Astrocyte of the spinal cord (primary cell): ENCODE data around the gene CDKN2B-AS1.

ENCODE experiments used
- DNase-seq: peaks from one replicate; pipeline ENCODE4 v3.0.0; 2011; ENCODE audit warnings: low read depth, low spot score
- H3K4me3 ChIP-seq: 2 replicates; pipeline ENCODE4 v1.5.1; 2011; ENCODE audit warnings: low read depth, mild to moderate bottlenecking, low read length, moderate library complexity
- in situ Hi-C: cut with HindIII; loops from 2 replicates; pipeline ENCODE4 v1.10.0; 2017; ENCODE audit warnings: low sequenced_read_pairs
- TF ChIP-seq, protein P1 (sequence below): IDR thresholded peaks from 2 replicates; pipeline ENCODE4 v1.5.1; 2012; ENCODE audit warnings: low read depth, mild to moderate bottlenecking, low read length, inconsistent platforms

CDKN2B-AS1 gene

GRCh38 chr9:21991072-21991959, 3.3 kb upstream of the CDKN2B-AS1 start:
- DNase-seq: no peak
- TF ChIP-seq, protein P1, sequence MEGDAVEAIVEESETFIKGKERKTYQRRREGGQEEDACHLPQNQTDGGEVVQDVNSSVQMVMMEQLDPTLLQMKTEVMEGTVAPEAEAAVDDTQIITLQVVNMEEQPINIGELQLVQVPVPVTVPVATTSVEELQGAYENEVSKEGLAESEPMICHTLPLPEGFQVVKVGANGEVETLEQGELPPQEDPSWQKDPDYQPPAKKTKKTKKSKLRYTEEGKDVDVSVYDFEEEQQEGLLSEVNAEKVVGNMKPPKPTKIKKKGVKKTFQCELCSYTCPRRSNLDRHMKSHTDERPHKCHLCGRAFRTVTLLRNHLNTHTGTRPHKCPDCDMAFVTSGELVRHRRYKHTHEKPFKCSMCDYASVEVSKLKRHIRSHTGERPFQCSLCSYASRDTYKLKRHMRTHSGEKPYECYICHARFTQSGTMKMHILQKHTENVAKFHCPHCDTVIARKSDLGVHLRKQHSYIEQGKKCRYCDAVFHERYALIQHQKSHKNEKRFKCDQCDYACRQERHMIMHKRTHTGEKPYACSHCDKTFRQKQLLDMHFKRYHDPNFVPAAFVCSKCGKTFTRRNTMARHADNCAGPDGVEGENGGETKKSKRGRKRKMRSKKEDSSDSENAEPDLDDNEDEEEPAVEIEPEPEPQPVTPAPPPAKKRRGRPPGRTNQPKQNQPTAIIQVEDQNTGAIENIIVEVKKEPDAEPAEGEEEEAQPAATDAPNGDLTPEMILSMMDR: no peak
- no peak overlapping the region for H3K4me3 ChIP-seq
- in situ Hi-C loops: no loop called here

DNA sequence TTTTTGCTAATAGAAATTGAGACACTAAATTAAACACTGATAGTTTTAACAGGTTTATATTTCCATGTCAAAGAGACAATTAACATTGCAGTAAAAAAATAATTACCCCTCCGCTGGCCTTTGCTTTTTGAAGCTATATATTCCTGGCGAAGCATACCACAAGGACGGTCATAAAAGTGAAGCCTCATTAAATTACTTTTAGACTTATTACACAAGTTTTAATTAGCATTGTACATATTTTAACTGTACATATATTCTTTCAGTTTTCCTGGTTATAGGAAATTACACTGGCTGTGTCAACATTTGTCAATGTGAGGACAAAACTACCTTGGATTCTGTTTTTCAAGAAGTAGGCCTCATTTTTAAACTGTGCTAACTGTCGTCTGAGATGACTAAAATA, 1.6 kb upstream of the CDKN2B-AS1 start:
- DNase-seq: peak; percentile 42
- TF ChIP-seq, protein P1: no peak
- H3K4me3 ChIP-seq: peak overlapping the region; percentile 81
- in situ Hi-C loops: no loop called here

DNA sequence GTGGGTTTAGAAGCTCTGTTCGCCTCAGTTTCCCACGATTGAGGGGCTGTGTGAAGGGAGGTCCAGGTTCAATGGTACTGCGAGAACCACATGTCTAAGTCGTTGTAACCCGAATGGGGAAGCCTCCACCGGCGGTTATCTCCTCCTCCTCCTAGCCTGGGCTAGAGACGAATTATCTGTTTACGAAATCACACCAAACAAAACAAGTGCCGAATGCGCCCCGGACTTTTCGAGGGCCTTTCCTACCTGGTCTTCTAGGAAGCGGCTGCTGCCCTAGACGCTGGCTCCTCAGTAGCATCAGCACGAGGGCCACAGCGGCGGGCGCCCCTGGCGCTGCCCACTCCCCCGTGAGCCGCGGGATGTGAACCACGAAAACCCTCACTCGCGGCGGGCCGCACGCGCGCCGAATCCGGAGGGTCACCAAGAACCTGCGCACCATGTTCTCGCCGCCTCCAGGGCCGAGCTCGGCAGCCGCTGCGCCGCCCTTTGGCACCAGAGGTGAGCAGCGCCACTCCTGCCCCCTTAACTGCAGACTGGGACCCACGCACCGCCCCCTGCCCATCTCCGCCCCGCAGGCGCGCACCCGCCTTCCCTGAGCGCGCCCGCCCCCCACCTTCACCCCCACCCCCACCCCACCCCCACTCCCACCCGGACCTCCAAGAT, 567 bp upstream of the CDKN2B-AS1 start, which contains the start of gene CDKN2A:
CDKN2A (minus strand) TSS at position 500 of the 663 bp plus-strand sequence.
- TF ChIP-seq, protein P1: no peak
- in situ Hi-C loops: no loop called here
- no peak for DNase-seq
- peak within 1 kb of the TSS; percentile 81 for H3K4me3 ChIP-seq

DNA sequence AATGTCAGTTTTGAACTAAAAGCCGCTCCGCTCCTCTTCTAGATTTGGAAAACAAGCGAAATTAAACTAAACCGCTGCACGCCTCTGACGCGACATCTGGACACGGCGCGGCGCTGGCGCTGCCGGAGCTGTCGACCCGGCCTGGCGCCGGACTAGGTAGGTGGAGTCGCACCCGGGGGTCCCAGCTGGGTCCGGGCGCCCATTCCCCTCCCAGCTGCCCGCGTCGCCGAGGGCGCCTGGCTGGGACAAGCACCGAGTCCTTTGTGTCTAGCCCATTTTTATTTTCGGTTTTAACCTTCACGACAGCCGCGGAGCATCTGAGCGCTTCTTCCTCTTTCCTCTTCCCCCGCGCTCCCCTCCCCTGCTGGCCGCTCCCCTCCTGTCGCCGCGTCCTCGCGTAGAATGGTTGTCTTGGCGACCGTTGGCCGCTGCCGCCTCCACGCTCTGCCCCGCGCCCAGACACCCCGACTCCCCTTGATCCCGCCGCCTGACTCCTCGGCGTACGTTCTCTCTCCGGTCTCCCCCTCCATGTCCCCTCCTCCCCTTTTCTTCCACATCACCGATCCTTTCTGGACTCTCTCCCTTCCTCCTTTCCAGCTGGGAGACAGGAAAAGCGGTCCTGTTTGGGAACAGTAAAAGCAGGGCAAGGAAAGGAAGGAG, 545 bp downstream of the CDKN2B-AS1 start:
- TF ChIP-seq, protein P1: no peak
- in situ Hi-C loops: no loop called here
- DNase-seq: peak; percentile 81
- peak overlapping the region; percentile 81 for H3K4me3 ChIP-seq

DNA sequence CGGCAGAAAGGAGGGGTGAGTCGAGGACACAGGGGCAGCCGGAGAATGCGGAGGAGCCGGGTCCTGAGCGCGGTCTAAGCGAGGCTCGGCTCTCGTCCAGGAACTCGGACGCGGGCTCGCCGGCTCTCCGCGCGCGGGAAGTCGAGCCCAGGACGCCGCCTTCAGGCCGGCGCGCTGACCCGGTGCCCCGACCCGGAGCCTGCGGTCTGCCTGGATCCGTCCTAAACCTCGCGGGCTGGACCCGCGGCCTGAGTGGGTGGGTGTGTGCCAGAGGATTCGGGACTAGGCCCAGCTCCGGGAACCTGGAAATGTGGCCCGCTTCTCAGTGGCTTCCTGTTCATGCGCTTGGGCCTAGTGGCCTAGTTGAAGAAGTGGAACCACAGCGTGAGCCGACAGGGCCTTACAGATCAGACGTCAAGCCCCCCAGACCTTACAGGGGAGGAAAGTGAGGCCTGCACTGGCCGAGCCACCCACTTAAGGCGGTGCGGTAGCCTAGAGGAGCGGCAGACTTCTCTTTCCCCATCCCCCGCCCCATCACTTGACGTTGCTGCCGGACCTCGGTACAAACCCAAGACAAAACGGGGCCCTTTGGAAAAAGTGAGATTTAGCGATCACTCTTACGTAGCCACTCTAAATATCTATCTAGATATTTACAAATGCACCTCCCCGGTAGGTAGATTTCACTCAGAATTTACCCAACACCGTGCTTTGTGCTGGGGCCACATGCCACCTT, 1.2 kb downstream of the CDKN2B-AS1 start:
- peak overlapping the region; percentile 81 for H3K4me3 ChIP-seq
- TF ChIP-seq, protein P1: peak; percentile 35
- DNase-seq: peak; percentile 68
- in situ Hi-C loops: no loop called here

GRCh38 chr9:21996438-21996837, 1.8 kb downstream of the CDKN2B-AS1 start:
- TF ChIP-seq, protein P1: no peak
- DNase-seq: no peak
- in situ Hi-C loops: no loop called here

More at GRCh38 chr9:21996438-21996837, 1.8 kb downstream of the CDKN2B-AS1 start:
- peak overlapping the region; percentile 81 for H3K4me3 ChIP-seq
